Renal pelvis (tissue), 4 donors: ENCODE data around the gene RCVRN. TPM values are rescaled to one million over a fixed set of nuclear protein-coding genes. Genes with fewer than 3 reads are reported as not detected.
A peak's percentile ranks its signal among the peaks of the same experiment; 100 is the strongest.
"Not testable (repeated sequence)": the region's sequence is repeated elsewhere in the genome, so short reads cannot be mapped to it uniquely, and the experiment has no call there.

Source experiments
- DNase-seq: peaks from one replicate; pipeline ENCODE4 v3.0.0-alpha.2; 2013
- polyA plus RNA-seq, 3 donors: library from polyadenylated mRNA; unstranded; fragments of 120-200 nt; gene quantifications; one replicate each; pipeline ENCODE4 v1.2.1, GENCODE V29; 2013; ENCODE audit not compliant: insufficient read length in 3 of 3

The RCVRN gene
- polyA plus RNA-seq, 3 donors, result 0.21 to 0.47 TPM; not detected in 1

DNA sequence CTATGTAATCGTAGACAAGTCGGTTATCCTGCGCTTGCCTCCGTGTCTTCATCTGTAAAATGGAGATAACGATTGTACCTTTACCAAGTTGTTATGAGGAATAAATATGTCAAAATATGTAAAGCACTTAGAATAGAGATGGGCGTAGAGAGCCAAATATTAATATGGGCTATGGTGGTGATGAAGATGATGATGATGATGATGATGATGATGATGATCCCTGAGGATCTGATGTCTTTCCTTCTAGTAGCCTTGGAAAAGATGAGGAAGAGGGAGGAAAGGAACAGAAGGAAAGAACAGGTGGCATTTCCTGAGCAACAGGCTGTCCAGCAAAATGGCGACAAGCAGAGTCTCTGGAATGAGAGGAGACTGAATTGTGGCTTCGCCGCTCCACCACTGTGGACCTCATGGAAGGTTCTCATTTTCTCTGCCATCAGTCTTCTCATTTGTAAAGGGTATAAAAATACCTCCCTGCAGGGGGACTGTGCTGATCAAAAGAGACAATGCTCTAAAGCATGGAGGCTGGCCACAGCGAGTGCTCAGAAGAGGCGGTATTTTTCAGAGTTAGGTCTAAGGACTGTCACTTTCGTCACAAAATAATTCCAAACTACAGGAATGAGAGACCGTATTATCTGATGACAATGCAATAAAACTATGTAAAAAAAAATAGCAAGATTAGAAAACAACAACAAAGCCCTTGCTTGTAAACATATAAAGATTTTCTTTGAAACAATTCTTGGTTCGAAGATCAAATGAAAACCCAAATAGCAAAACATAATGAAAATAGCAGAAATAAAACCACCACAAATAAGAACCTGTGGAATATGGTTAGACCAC, 17.2 kb upstream of the RCVRN start:
- no peak for DNase-seq

DNA sequence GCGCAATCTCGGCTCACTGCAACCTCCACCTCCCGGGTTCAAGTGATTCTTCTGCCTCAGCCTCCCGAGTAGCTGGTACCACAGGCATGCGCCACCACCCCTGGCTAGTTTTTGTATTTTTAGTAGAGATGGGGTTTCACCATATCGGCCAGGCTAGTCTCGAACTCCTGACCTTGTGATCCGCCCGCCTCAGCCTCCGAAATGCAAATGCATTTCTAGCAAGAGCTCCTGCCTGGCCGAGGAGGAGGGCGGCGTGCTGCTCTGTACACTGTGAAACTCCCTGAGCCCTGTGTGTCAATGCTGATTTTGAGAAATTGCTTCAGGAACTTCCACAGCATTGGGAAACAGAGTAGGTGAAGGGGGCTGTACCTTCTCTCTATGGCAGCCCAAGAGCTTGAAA, 16.1 kb upstream of the RCVRN start:
- not testable (repeated sequence) for DNase-seq

DNA sequence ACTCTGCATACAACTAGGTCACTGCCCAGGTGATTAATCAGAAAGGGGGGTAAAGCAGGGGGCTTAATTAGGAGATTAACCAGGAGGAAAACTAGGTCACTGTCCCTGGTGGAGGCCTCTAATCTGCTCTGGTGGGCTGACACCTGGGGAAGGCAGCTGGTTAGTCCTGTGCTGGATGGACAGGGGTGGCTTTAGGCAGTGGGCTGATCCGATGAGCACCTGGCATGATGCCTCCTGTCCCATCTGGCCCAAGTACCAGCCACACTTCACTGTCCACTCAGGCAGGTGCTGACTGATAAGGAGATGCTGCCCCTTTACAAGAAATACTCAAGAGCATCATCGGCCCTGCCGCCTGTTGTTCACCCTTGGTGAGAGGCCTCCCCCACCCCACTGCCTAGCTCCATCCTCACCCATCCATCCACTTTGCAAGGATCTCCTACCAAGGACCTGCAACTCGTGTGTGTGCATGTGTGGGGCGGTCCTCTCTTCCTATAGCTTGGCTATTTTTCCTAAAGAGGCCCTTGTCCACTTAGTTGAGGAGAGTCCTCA, 13.8 kb upstream of the RCVRN start:
- DNase-seq, result no peak

DNA sequence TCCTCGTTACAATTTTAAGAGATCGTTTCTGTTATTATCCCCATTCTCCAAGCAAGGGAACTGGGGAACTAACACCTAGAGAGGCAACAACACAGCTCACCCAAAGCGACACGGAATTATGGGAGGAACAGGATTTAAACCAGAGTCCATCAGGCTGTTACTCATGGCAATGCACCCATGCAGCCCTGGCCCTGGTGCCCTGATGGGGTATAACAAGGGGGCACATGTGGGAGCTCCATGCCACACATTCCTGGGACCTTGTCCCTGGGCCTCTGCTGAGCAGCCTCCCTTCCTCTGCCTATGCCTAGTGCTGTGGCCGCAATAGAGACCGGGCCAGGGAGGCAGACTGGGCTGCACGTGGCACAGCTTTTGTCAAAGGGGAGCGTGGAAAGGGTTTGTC, 13.3 kb upstream of the RCVRN start:
- no peak for DNase-seq

DNA sequence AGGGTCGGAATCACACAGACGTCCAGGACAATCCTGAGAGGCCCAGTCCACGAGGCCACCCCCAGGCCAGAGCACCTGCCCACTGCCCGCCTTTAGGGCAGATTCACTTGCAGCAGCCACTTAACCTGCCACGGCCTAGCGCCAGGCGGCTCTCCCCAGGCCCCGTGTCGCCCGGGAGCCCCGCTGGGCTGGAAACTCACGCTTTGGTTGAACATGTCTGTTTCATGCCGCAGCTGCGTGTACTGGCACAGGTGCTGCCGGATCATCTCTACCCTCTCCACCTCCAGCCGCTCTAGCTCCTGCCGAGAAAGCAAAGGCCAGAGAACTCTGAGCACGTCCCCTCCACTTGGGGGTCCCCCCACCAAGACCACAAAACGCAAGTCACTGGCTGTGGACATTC, 12.7 kb upstream of the RCVRN start:
- DNase-seq, result no peak

DNA sequence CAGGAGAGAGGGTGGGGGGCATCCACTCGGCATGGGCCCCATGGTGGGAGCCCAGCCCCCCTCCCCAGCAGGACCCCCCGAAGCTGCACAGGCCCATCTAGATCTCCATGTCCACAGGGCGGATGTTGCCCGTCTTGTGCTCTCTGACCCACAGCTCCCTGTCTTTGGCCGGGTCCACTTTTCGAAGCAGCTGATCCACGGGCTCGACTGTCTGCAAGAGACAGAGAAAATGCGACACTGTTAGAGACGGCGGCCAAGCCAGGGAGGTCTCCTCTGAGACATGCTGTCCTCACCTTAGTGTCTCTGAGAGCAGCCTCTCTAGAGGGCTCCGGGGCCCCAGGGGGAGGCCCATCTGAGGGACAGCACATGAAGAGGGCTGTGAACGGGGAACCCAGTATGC, 12.1 kb upstream of the RCVRN start:
- DNase-seq, result no peak

DNA sequence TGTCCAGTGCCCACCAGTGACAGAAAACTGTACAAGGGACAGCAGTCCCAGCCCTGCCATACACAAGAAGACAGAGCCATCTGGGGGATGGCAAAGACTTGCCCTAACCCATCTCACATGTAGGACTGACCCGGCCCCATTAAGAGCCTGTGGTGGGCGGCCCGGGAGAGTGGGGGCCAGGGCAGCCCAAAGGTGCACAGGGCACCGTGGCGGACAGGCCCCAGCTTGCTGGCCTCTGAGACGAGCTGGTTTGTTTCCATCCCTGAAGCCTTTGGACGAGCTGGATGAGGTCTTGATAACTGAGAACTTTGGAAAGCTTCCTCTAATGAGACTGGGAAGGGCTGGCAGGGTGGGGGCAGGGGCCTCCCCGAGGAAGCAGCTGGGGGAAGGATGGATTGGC, 11.0 kb upstream of the RCVRN start:
- DNase-seq, result no peak

DNA sequence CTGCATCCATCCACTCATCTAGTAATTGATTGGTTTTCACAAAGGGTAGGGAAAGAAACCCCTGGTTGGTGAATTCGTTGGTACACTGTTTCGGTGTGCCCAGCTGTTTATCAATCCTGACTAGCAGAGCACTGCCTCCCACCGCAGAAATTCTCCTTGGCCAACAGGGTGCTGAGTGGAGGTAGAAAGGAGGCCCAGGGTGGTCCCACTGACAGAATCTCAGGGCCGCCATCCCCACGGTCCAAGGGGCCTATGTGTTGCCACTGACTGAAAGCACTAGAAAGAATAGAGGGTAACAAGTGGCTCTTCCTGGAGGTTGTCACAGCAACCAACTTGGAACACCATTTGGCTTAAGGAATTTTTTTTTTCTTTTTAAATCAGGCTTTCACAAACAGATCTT, 8.4 kb upstream of the RCVRN start:
- no peak for DNase-seq

DNA sequence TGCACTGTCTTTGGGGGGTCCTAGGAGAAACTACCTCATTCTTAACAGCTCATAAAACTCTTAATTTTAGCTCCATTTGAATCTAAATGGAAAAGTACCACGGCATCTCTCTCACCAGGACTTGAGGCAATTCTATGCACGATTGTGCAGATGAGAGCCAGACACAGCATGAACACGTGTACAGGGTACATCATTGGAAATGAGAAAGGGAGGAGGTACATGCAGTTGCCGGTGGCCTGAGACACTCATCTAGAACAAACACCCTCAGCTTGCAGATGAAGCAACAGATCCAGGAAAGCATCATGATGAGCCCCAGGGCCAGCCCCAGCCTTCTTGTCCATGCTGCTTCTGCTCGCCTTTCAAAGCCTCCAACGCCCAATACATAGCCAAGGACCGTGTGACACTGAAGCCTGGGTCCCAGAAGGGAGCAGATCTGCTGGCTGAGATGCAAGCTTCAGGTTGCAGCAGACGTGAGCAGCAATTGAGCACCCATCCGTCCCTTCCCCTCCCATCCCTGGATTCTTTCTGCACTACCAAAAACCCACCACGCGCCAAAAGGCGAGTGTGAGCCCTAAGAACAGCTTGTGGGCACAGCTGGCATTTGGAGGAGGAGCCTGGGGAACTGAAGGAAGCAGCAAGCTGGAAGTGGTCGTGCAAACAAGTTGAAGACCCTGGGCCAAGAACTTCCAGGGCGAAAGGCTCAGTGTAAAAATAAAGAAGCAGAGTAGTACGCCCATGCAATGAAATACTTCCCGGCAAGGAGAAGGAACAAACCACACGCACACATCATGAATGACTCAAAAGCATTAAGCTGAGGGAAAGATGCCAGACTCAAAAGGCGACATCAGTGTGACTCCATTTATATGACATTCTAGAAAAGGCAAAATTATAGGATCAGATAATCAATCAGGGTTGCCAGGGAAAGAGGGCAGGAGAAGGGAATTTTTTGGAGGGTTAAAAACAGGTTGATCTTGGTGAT, 7.3 kb upstream of the RCVRN start:
- no peak for DNase-seq

DNA sequence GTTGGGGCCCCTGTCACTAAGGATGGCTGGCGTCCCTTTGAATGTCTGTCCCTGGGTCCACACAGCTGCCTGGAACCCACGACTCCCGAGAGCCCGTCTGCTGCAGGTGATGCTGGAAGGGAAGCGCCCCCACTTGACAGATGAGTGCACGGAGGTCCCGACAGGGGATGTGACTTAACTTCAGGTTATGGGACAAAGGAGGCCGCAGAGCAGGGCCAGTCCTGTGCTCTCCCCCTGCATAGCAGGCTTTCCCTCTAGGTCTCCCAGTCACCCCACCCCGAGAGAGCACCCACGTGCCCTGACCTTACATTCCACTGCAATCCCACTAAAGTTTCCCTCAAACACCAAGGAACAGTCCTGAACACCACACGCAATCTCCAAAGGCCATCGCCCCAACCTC, 6.0 kb upstream of the RCVRN start:
- DNase-seq, result no peak

DNA sequence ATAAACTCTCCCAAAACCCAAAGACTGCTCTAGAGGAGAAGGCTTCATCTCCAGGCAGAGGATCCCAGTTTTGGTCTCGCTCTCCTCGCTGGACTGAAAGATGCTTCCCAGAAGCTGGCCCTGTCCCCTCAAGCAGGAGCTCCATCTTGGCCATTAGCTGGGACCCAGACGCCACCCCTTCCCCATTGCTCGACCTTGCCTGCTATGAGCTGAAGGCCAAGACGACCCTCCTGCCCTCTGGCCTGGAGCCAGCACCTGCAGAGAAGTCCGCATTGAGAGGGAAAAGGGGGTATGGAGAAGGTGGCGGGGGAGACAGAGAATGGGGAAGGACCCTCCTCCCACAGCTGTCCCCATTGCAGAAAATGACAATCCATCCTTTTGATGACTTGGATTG, 3.6 kb upstream of the RCVRN start:
- no peak for DNase-seq

DNA sequence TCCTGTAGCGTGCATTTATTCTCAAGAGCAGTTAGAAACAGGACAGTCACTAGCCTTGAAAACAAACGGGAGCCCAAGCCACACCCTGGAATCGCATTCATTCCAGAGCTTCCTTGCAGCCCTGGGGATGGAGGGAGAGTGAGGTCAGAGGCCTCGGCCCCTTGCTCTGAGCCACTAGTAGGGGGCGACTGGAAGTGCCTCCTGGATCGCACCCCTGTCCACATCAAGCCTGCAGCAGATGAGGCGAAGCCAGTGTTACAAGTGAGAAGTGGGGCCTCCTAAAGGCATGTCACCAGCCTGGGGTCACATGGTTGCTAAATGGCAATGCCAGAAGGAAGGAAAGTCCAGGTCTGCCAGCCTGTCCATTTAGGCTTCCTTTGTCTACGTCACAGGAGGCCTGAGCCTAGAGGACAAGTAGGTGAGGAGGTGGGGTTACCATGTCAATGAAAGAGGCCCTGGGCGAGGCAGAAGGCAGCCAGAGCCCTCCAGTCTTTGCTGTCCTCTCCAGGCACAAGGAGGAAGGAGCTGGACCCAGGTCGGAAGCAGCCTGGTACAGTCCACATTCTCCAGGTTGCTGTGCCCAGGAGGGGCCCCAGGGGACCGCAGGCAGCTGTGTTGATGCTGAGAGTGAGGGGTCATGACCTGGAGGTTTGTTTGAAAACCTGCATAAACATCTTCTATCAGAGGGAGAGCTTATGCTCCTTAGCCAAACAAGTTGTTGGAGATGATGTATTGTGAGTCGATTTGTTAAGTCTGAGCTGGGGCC, 3.0 kb upstream of the RCVRN start:
- DNase-seq, result no peak

DNA sequence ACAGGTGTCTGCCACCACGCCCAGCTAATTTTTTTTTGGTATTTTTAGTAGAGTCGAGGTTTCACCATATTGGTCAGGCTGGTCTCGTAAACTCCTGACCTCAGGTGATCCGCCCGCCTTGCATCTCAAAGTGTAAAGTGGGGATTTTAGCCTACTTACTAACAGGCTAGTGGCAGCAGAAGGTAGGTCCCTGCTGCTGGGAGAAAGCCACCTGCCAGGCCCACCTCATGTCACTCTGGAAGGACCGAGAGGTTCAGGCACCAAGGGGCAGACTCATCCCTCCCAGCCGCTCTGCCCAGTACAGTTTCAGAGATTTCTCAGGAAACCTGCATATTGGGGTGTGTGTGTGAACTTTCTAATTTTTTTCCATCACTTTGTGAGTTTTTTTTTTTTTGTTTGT, 2.1 kb upstream of the RCVRN start:
- DNase-seq, result no peak

DNA sequence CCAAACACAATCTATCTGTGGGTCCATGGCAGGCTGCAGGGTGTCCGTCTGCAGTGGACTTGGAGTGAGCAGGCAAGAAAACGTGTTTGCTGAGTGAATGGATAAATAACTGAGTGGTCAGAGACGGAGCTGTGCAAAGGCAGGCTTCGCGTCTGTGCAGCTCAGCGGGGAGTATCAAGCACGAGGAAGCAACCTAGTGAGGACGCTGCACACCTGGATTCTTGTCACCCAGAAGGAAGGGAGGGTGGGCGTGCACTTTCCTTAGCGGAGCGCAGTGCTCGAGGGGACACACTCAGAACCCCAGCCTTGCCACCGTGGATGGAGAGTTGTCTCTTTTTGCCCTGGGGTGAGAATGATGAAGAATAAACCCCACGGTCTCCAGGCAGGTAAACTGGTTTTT, 1.5 kb upstream of the RCVRN start:
- DNase-seq, result no peak

DNA sequence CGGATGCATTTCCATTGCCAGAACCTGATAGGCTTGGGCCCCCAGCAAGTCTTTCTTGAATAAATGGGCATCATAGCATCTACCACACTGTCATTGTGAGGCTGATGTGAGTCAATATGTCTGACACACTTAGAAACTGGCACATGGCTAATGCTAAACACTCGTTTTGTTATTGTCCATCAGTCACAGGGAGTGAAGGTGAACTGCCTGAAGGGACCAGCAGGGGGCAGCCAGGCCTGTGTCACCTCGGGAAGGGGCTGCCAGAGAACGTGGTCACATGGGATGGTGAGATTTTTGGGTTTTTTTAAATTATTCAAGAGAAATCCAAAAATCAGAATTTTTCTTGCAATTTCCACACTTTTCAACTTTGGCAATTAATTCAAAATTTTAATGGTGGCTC, 831 bp upstream of the RCVRN start:
- no peak for DNase-seq

DNA sequence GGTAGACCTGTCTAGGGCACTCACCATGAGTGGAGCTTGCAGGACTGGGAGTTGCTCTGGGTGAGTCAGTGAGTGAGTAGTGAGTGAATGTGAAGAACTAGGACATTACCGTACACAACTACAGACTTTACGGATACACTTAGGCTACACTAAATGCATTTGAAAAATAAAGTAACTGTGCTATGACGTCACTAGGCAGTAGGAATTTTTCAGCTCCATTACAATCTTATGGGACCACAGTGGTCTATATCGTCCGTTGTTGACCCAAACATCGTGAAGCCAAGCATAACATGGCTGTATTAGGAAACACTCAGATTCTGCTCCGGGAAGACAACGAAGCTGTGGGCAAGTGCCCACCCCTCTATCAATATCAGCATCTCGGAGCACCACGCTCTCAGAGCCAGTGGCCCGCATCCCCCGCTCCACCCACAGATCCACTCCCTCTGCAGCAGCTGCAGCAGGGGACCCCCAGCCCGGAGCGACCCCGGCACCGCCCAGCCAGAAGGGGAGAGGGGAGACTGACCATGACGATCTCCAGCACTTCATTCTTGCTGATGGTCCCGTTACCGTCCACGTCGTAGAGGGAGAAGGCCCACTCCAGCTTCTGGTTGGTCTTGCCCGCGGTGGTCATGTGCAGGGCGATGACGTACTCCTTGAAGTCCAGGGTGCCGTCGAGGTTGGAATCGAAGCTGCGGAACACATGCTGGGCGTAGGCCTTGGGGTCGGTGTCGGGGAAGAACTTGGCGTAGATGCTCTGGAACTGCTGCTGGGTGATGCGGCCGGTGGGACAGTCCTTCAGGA, 594 bp downstream of the RCVRN start:
- DNase-seq, result no peak

DNA sequence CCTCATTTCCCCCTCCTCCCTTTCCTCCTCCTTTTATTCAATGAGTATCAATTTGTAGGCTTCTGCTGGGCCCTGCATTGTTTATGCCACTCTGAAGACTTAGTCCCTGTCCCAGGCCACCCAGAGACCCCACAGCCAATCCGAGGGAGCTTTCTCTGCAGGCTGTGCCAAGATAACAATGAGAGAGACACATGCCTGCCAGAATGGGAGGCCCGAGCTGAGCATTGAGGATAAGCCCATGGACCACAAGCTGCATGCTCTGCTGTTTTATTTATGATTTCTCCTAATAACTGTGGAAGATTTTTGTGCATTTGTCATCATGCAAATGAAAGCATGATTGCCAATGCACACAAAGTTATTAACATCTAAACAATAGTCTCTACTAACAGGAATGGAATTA, 3.0 kb downstream of the RCVRN start:
- DNase-seq, result no peak

DNA sequence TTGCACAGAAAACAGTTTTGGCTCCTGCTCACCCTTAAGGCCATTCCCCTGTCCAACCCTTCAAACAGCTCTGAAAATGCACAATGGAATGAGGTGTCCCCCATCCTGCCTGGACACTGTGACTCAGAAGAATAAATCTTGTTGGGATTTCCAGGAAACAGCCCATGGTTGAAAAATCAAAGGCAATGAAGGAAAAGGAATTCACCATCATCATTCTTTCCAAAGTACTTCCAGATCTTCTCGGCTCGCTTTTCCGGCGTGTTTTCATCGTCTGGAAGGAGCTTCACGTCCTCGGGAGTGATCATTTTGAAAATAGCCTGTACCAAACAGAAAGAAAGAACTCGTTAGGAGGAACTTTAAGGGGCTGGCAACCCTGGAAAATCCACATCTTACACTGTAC, 4.3 kb downstream of the RCVRN start:
- DNase-seq, result peak; percentile 70

DNA sequence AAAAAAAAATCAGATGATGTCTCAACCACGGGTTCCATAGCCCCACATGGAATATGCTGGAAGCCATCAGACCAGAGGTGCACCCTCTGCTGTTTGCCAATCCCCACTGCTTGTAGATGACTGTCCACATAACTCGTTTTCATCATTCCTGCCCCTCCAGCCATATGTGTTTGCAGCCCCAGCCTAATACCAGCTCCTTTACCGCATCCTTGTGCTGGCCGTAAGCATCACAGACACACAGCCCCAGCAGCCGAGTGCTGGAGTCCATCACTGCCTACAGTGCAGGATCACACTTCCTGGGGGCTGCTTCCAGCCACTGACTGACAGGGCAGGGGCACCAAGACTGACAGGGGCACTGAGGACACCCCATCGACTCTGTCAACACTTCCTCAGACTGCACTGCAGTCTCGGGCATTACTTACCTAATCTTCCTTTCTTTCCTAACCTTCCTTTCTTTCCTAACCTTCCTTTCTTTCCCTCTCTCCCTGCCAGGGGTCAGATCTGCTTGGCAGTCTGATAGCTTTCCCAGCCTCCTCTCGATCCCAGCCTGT, 5.0 kb downstream of the RCVRN start:
- no peak for DNase-seq

DNA sequence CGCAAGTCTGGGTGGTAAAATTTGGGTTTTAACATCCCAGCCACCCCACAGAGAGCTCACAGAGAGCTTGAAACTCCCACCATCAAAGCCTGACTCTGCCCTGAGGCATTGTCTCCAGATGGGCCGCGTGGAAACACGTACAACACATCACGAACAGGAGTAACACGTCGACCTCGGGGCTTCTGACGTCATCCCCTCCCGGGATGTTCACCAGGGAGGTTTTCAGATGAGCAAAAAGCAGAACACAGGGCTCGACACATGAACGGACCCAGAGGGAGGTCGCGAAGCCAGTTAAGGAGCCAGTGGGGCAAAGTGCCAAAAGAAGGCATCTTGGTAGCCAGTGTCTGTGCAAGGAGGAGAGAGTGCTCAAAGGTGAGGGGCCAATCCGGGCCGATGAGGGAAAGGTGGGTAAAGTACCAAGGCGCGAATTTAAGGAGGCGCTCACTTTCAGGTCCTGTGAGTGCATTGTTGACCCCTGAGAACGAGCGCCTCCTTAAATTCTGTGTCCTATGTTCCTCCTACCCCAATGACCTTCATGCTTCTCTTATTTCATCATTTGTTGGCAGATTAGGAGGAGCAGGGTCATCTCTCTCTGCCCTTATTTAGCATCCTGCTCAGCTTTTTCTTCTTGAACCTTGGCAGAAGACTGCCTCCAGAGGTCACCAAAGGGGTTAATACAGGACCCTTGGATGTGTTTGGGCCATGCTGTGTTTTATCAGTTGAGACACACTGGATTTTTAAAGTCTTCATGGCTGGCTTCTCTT, 5.6 kb downstream of the RCVRN start:
- DNase-seq, result no peak
